HG03039 (cell line): ENCODE measurements around the gene ZMAT3.
"Not testable (repeated sequence)": the region's sequence is repeated elsewhere in the genome, so short reads cannot be mapped to it uniquely, and the experiment has no call there.

Experiments
- ATAC-seq: cut with Tn5 transposase; IDR thresholded peaks from one replicate; pipeline ENCODE4 v1.9.1; 2021; ENCODE audit warnings: mild to moderate bottlenecking, moderate library complexity; ENCODE audit not compliant: unreplicated experiment

The ZMAT3 gene, protein sequence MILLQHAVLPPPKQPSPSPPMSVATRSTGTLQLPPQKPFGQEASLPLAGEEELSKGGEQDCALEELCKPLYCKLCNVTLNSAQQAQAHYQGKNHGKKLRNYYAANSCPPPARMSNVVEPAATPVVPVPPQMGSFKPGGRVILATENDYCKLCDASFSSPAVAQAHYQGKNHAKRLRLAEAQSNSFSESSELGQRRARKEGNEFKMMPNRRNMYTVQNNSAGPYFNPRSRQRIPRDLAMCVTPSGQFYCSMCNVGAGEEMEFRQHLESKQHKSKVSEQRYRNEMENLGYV

DNA sequence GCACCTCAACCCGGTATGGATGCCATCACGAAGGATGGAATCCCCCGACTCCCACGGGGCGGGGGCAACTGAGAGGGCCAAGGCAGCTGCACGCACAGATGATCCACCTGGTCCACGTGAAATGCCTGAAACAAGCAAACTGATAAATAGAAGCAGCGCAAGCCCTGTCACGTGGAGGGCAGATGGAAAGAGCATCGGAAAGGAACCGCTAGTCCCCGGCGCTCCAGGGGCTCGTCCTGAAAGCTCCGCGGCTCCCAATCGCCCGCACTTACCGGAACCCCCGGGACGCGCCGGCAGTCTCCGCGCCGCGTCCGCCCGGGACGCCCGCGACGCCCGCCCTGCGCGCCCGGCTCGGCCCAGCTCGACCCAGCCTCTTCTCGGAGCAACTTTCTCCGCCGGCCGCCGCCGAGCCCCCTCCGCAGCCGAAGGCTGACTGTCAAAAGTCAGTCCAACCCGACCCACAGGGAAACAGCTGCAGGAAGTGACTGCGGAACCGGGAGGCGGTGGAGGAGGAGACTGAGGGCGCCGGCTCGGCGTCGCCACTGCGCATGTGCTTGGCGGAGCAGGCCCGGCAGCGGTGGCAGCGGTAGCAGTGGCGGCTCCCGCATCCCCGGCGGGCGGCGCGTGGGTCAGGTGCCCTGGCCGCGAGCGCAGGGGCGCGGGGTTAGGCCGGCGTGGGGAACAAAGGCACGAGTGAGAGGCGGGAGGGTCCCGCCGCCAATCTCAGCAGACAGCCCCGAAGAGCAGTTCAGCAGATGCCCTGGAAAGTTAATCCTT, at the start of gene ZMAT3:
ZMAT3 (minus strand) TSS at position 487 of the 777 bp plus-strand sequence. CDS start 4,057 bp downstream, outside the sequence.
- peak; percentile 61 for ATAC-seq

DNA sequence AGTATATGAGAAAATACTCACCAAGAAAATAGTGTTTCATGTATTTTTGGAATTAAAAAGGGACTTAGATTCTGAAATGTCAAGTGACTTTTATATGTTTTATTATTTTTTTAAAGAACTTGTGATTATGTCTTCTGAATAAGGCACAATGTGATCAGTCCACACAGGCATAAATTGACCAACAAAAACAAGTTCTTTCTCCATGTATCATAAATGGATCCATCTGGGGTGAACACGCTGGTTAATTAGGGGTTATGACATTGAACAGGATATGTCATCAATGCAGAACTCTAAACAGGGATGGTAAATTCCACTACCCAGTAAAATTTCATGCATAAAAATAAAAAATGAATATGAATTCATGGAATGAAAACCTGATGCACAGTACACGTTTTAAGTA, 45.2 kb upstream of the ZMAT3 start:
- ATAC-seq: no peak

DNA sequence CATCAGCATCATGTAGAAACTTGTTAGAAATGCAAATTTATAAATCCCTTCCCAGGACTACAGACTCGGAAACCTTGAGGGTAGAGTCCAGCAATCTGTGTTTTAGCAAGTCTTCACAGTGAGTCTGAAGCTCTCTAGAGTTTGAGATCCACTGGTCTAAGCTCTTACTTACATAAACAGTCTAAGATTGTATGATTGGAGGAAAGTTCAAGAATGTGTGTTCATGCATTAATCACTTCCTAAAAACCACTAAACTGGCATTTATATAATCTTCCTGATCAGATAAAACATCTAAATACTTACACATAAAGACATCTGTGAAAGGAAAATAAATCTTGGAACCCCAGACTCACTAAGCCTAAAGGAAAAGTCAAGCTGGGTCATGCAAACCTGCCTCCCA, 43.8 kb upstream of the ZMAT3 start:
- not testable (repeated sequence) for ATAC-seq

DNA sequence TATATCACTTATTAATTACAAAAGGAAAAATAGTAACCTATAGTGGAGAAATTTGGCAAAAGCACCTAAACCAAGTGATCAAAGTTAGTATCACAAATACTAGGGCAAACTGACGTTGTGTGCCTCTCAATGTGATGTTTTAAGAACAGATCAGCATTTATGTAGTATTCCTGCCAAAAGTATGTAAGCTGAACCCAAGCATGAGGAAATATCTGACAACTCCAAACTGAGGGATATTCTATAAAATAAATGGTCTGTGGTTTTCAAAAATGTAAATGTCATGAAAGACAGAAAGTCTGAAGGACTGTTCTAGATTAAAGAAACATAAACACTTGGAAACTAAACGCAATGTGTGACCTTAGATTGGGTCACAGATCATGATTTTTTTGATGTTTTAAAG, 42.3 kb upstream of the ZMAT3 start:
- no peak for ATAC-seq

DNA sequence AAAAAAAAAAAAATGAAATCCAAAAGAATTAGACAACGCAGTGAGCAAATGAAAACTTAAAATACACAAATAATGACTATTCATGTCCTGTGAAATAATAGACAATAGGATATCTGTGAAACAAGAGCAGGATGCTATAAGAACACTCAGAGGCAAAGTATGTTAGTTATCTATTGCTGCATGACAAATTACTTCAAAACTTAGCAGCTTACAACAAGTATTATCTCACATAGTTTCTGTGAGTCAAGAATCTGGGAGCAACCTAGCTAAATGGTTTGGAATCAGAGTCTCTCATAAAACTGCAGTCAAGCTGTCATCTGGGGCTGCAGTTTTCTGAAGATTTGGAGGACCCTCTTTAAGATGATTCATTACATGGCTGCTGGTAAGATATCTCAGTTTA, 36.5 kb upstream of the ZMAT3 start:
- ATAC-seq: no peak

DNA sequence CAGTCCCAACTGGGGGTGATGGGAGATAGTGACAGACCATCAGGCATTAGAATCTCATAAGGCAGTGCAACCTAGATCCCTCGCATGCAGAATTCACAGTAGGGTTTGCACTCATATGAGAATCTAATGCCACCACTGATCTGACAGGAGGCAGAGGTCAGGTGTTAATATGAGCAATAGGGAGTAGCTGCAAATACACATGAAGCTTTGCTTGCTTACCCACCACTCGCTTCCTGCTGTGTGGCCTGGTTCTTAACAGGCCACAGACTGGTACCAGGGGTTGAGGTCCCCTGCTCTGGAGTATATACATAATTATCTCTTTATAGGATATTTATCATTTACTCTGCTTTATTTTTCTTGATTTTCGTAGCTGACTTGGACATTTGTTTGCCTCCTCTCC, 36.0 kb upstream of the ZMAT3 start:
- ATAC-seq: no peak

DNA sequence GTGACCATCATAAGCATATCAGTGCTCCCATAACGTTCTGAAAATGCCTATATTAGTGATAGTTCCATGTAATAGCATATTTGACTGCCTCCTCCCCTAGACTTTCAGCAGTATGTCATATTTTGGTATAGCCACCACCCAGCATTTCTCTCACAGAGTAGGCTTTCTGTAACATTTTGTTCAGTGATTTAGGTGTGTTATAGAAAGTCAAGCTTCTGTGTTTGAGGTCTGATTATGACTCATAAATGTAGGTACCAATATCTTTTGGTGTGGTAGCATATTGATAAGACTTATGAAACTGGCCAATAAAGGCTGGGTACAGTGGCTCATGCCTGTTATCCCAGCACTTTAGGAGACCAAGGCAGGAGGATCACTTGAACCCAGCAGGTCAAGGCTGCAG, 34.3 kb upstream of the ZMAT3 start:
- ATAC-seq: no peak

DNA sequence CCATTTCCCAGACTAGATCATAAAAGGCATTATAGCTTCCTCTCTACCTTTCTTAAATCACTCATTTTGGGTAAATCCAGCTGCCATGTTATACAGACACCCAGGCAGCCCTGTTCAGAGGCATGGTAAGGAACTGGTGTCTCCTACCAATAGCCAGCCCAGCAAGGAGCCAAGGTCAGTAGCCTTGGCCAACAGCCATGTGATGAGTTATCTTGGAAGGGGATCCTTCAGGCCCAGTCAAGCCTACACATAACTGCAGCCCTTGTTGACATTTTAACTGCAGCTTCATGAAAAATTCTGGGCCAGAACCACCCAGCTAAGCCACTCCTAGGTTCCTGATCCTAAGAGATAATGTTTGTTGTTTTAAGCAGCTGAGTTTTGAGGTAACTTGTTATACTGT, 29.0 kb upstream of the ZMAT3 start:
- no peak for ATAC-seq

DNA sequence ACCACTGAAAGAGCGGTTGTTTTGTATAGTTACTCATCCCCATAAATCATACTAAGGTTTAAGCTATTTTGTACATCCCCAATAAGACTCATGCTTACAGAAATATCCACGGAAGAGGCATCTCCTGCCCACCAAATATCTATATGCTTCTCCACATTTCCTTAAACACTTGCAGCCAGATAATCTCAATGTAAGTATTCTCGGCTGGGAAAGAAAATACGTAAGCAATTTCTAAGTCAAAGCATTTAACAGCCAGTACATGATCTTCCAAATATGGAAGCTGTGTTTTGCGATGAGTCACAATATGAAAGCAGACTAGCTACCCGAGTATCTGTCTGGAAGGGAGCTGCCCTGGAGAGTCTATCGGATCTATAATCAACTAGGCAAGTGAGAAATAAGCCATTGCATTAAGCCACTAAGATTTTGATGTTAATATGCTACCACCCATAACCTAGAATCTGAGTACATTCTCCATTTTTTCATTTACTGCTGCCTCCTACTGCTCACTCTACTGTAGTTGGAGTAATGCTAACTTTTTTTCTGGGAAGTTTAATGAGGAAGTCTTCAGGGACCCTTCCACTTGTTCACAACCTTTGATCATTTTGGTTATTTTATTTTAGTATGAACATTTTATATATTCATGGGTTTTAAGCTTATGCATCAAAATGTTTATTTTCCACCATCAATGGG, 26.9 kb upstream of the ZMAT3 start:
- ATAC-seq: no peak

DNA sequence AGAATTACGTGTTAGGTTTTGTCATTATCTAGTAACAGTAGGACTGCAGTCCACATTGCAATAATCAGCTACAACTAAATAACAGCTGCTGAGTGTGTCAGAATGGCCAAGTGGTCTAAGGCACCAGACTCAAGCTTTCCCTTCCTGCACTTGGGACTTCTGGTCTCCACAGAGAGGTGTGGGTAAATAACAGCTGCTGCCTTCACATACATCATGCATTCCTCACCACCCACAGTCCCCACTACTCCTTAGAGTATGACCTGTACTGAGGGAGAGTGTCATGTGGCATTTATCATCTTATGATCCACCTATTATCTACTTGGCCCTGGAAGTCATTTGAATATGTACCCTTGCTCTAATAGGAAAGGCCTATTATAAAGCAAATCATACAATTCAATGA, 22.2 kb upstream of the ZMAT3 start:
- no peak for ATAC-seq

DNA sequence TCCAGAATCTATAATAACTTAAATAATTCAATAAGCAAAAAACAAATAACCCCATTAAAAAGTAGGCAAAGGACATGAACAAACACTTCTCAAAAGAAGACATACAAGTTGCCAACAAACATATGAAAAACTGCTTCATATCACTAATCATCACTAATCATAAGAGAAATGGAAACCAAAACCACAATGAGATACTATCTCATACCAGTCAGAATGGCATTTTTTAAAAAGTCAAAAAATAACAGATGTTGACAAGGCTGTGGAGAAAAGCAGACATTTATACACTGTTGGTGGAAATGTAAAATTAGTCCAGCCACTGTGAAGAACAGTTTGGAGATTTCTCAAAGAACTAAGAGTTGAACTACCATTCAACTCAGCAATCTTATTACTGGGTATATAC, 19.5 kb upstream of the ZMAT3 start:
- peak; percentile 61 for ATAC-seq

DNA sequence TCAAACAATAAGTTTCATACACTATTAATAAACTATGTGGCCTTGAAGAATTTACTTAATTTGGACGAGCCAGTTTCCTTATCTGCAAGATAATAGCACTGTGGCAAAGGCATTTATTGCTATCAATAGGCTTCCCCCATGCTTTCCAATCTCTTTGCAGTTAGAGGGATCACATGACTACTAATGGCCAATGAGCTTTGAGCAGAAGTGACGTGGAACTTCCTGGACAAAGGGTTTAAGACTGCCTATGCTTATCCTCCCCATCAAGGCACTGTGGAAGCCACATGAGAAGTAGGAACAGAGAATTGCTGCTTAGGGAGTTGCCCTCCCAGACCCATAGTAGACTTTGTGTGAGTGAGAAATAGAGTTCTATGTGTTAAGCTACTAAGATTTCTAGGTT, 16.7 kb upstream of the ZMAT3 start:
- ATAC-seq: no peak

DNA sequence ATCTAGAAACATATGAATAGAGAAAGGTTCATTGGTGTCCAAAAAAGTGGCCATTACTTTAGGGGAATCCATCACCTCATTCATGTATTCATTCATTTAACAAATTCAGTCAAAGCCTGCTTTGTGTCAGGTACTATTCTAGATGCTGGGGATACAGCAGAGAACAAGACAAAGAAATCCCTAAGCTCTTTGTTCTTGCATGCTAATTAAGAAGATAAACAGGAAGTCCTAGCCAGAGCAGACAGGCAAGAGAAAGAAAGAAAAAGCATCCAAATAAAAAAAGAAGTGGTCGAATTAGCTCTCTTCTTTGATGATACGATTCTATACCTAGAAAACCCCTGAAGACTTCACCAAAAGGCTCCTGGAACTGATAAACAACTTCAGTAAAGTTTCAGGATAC, 12.4 kb upstream of the ZMAT3 start:
- ATAC-seq: peak; percentile 60

DNA sequence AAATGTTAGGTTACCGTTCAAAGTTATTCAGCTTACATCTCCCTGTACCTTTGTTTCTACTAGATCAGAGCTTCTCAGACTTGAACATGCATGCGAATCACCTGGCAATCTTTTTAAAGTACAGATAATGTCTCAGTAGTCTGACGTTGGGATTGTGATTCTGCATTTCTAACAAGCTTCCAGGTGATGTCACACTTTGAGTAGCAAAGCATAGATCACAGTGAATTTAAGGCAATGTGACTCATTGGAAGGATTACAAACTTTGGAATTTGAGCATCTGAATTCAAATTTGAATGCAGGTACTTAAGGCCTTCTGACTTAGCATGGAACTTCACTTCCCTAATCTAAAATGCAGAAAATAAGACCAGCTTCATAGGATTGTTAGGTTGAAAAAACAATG, 10.8 kb upstream of the ZMAT3 start:
- ATAC-seq: no peak

DNA sequence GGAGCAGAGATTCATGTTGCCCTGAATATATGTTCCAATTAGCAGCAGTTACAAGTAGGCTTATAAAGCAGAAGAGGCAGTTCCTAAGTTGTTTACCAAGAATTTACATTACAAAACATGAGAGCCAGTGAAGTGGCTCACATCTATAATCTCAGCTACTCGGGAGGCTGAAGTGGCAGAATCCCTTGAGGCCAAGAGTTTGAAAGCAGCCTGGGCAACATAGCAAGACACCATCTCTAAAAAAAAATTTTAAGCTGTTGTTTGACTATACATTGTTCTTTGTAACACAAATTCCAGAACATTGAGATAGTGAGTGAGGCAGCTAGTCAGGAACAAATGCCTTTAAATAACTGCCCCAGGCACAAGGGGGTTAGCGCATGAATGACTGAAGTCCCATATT, 10.3 kb upstream of the ZMAT3 start:
- ATAC-seq: no peak

DNA sequence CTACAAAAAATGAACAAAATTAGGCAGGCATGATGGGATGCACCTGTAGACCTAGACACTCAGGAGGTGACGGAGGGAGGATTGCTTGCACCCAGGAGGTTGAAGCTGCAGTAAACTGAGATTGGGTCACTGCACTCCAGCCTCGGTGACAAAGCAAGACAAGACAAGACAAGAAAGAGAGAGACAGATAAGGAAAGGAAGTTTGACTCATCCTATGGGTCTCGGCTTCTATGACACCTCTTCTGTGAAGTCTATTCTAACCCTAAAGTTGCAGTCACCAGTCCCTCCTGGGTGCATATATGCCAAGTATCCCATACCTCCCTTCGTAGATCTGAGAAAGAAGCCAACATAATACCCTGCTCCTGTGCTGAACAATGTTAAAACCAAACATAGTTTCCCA, 7.9 kb upstream of the ZMAT3 start:
- no peak for ATAC-seq

DNA sequence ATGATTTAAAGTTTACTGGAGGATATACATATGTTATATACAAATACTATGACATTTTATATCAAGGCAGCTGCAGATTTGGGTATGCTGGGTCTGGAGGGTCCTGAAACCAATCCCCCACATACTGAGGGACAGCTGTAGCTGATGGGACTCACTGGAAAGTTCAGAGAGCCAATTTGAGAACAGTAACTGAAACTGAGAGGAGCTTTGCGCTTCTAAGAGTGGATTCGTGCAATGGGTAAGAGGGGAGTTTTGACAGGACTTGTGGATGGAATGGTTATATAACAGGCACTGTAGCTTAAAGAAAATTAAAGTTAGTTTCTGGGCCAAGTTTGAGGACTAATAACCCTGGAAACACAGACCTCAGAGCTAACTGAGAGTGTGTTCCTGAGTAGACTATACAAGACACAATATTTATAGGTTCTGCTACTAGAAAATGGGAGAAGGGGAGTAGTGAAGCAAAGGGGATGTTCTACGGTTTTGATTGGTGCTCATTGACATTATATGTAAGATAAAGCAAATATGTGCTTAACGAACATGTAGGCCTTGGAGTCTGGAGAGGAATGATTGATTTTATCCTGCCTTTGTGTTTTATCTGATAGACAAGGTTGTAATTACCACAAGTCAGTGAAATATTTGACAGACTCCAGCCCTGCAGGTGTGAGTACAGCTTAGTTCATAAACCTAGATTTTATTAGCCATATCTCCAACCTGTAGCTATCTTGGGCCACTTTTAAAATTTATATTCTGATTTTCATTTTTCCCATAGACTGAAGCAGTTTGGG, 4.8 kb upstream of the ZMAT3 start:
- peak; percentile 45 for ATAC-seq

DNA sequence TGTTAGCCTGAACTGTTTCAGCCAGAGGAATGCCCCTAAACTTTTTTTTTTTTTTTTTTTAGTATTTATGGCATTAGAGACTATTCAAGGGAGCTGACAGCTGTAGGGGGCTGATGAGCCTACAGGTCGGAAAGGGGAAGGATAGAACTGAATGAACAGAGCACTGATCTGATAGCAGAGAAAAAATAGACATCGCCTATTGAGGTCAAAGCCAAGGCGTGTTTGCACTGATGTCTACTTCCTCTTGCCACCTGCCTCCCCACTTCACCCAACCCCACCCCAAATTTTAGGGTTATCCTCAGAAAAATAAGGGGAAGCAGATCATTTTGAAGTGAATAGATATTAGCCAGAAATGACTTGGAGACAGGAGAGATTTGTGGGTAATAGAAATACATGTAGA, 3.0 kb upstream of the ZMAT3 start:
- ATAC-seq: peak; percentile 28

DNA sequence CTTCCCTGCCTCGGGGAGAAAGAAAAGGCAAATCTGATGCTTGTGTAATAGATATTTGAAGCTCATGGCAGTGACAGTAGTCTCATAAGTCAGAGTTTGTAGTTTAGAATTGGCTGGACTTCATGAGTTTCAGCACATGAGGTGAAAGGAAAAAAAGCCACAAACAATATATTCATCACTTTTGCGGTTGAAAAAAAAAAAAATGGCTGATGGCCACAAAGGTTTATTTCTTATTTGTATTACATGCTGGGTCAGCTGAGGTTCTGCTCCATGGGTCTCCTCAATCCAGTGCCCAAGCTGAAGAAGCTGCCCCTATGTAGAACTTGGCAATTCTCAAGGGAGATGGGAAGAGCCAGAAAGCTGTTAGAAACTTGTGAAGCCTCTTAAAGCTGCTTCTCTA, 2.2 kb upstream of the ZMAT3 start:
- ATAC-seq: no peak

DNA sequence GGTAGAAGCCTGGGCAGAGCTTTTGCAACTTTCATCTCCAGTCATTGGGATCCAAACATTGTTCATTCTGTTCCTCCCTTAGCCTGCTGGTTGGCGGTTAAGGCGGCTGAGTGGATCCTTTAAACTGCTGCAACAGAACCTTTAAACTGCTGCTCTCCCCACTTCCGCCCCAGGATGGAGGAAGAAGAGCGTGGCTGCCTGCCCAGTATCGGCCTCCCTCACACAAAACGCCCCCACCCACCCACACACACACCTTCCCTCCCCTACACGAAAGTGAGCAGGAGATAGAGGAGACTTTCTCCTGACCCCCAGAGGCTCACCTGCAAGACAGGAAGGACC, 460 bp upstream of the ZMAT3 start:
- ATAC-seq: peak; percentile 6

DNA sequence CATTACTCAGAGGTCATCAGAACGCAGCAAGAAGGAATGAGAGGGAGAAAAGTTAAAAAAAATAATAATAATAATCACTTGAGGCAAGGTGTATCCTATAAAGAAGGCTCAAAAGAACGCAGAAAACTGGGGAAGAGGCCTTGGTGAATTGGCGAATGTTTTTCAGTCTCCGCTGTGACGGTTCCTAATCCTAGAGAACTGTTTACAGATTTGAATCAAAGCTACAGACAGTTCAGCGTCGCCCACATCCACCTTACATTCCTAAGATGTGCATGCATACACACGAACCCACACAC, 634 bp downstream of the ZMAT3 start:
- no peak for ATAC-seq
